Stimulated activated CD4-positive, alpha-beta T cell treated with anti-CD3 and anti-CD28 coated beads, Interleukin-1b, Interleukin-23, amount 100 ng/mL, for 24 hours (primary cell): ENCODE results near the gene UTP18.
"Not testable (repeated sequence)": the region's sequence is repeated elsewhere in the genome, so short reads cannot be mapped to it uniquely, and the experiment has no call there.

Experiments used
- DNase-seq, 4 experiments: peaks; one replicate each; pipeline ENCODE4 v3.0.0-alpha.2; 2020; ENCODE audit warnings: low read depth in 4 of 4, low spot score in 1 of 4

Gene UTP18

DNA sequence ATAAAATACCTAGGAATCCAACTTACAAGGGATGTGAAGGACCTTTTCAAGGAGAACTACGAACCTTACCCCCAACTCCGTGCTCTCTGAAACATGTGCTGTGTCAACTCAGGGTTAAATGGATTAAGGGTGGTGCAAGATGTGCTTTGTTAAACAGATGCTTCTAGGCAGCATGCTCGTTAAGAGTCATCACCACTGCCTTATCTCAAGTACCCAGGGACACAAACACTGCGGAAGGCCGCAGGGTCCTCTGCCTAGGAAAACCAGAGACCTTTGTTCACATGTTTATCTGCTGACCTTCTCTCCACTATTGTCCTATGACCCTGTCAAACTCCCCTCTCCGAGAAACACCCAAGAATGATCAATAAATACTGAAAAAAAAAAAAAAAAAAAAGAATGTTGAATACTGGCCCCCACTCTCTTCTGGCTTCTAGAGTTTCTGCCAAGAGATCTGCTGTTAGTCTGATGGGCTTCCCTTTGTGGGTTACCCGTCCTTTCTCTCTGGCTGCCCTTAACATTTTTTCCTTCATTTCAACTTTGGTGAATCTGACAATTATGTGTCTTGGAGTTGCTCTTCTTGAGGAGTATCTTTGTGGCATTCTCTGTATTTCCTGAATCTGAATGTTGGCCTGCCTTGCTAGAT lies 70.6 kb downstream of the UTP18 start:
- not testable (repeated sequence) for DNase-seq

DNA sequence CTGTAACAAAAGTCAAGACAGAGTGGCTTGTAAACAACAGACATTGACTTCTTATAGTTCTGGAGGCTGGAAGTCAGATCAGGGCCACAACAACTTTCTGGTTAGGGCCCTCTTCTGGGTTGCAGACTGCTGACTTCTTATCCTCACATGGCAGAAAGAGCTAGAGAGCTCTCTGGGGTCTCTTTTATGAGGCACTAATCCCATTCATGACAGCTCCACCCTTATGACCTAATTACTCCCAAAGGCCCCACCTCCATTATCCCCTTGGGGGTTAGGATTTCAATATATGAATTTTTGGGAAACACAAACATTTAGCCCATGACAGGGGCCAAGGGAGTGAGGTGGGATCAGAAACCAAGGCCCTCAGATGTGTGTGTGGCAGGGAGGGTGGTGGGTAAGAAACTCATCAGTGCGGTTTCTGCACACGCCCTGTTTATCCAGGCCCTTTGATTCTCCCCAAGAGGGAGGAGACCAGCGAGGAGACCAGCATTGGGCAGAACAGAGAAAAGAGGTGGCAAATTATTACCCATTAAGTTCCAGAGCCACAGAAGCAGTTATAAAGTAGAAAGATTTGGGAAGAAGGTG lies 74.8 kb downstream of the UTP18 start:
- DNase-seq: no peak

DNA sequence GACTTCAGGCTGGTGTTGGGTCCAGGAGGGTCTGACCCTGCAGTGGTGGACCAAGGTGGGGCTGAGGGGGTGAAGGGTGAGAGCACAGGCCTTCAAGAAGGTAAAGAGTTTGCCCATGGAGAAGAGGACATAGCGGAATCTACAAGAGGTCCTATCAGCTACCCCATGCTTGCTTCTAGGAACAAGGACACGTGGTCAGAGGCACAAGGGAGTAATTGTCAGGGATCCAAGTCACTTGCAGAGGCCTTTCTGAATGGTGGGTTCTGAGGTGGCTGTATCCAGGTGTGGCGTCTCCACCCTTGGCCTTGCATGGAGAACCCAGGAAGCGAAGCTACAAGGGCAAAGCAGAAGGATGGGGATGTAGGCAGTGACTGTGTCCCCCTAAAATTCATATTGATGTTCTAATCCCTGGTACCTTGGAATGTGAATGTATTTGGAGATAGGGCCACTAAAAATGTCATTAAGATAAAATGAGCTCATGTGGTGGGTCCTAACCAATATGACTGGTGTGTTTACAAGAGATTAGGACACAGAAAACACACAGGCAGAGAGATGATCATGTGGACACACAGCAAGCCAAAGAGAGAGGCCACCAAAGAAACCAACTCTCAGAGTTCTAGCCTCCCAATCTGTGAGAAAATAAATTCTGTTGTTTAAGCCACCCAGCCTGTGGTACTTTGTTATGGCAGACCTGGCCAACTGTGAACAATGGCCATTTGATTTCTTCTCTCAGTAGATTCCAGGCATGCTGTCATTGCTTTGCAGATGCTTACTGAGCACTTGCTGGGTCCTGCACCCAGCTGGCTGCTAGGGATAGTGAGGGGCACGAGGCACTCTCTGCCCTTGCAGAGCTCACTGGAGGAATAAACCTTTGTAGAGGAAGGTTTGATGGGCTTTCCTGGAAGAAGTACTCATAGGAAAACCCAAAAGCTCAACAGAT lies 75.8 kb downstream of the UTP18 start:
- DNase-seq: no peak

DNA sequence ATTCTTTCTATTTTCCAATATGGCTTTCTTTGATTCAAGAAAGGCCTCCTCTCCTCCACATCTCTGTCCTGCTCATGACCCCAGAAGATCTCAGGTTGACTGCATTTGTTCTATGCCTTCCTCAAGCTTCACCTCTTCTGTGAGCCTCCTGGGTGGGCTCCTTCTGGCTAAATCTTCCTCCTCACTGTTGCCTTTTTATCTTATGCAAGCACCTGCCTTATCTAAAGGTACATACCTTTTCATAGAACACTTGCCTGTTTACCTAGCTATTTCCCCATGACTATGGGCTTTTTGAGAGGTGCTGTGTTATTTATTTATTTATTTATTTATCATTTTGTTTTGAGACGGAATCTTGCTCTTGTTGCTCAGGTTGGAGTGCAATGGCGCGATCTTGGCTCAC lies 81.1 kb downstream of the UTP18 start:
- DNase-seq: no peak

DNA sequence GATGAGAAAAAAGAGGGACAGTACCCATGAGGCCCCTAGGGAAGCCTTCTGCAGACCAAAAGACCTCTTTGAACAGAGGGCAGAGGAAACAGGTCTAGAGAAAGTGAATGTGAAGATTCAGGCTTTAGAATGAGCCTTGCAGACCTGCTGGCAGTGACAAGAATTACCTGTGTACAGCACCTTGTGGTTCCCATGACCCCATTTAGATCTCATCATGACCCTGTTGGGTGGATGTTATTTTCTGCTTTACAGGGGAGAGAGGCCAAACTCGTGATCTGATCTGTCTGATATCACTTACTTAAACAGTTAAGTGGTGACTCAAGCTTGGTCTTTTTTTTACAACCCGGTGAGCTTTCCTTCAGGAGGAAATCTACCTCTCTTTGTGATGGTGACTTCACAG lies 81.9 kb downstream of the UTP18 start:
- DNase-seq: no peak

DNA sequence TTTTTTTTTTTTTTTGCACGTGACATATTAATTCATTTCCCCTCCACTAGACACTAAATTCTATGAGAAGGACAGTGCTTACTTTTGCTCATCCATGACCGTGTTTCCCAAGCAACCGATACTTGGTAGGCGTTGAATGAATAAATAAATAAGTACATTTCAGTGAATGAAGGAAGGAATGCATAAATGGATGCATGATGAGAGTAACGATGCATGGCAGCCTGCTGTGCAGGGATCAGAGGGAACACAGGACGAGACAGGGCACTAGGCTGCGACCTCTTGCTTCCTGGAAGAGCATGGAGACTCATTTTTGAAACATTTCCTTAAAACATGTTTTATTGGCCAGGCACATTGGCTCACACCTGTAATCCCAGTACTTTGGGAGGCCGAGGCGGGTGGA lies 84.2 kb downstream of the UTP18 start:
- DNase-seq: no peak

DNA sequence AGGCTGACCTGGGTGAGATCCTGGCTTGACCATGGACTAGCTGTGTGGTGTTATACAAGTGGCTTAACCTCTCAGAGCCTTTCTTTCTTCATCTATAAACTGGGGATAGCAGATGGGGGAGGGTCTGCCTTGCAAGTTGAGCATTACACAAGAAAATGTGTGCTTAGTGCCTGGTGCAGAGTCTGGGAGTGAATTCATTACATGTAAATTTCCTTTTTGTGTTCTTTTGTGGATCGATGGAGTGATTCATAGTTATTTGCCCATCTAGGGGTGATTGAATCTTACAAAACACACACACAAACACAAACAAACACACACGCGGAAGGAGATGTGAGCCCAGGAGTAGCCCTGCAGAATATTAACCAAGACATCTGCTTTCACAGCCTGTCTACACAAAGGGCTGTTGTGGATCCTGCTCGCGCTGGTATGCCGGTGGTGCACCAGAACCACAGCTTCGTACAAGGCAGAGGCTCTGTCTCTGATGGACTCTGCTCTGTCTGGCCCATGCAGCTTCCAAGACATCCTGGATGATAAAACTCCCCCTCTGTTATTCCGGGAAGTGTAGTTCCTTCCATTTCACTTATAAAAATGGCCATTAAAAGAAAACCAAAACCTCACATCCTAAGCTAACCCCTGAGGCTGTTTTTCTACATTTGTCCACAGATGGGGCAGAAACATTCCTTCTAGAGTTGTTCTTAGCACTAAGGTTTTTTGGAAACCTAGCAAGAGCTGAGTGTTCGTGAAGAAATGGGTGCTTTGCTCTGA lies 86.1 kb downstream of the UTP18 start:
- no peak for DNase-seq
